Fibroblast of skin of abdomen (primary cell): ENCODE measurements around the gene CARD11.
"Not testable (repeated sequence)": the region's sequence is repeated elsewhere in the genome, so short reads cannot be mapped to it uniquely, and the experiment has no call there.

Source experiments
- DNase-seq: peaks from one replicate; pipeline ENCODE4 v3.0.0-alpha.2; 2013

The CARD11 gene

DNA sequence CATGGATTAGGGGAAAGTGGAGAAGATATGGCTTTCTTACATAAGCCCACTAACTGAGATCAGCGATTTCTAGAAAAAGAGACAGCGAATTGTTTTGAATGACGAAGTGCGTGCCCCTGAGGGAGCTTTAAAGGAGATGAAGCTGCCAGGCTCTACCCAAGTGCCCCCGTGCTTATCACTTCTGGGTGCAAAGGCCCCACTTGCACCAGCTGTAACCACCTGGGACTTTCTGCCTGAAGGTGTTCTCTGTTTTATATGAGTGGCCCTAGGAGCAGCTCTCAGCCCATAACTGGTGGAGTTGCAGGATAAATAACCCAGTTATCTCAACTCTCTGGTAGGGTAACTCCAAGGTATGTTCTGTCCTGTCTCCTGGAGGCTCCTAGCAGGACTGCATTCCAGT, 20.4 kb upstream of the CARD11 start:
- DNase-seq, result no peak

DNA sequence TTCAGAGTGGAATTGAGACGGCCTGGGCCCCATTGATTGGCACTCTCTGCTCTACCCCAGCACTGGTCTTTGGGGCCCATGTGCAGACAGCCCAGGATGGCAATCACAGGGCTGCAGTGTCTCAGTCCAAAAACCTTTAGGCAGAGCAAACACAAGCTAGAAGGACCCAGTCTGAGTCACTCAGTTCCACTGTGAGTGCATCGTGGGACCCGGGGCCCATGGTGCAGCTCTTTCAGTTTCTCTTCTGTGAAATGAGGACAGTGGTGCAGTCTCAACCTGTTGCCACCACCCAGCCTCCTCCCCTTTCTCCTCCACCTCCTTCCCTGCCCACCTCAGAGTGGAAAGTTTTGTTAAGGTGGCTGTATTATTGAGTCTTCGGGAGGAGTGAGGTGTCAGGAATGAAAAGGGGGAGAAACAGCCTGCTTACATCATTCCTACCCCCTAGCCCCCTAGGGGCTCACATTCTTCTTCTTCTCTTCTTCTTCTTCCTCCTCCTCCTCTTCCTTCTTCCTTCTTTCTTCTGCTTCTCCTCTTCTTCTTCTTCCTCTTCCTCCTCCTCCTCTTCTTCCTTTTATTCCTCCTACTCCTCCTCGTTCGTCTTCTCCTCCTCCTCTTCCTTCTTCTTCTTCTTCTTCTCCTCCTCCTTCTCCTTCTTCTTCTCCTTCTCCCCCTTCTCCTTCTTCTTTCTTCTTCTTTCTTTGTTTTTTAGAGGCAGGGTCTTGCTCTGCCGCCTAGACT, 19.5 kb upstream of the CARD11 start:
- no peak for DNase-seq

DNA sequence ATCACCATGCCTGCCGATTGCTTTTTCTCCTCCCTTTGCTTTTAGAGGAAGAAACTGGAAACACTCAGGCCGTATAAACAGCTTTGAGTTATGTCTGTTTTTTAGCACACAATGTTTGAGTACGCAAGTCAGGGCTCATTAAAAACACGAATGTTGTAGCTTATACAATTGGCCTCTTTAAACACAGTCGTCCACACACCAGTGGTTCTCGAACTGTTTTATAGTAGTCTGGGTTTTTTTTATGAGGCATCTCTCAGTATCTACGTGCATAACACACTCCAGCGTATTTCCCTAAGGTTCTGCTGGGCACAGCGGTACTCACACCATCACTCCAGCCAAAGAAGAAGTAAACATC, 13.4 kb upstream of the CARD11 start:
- no peak for DNase-seq

DNA sequence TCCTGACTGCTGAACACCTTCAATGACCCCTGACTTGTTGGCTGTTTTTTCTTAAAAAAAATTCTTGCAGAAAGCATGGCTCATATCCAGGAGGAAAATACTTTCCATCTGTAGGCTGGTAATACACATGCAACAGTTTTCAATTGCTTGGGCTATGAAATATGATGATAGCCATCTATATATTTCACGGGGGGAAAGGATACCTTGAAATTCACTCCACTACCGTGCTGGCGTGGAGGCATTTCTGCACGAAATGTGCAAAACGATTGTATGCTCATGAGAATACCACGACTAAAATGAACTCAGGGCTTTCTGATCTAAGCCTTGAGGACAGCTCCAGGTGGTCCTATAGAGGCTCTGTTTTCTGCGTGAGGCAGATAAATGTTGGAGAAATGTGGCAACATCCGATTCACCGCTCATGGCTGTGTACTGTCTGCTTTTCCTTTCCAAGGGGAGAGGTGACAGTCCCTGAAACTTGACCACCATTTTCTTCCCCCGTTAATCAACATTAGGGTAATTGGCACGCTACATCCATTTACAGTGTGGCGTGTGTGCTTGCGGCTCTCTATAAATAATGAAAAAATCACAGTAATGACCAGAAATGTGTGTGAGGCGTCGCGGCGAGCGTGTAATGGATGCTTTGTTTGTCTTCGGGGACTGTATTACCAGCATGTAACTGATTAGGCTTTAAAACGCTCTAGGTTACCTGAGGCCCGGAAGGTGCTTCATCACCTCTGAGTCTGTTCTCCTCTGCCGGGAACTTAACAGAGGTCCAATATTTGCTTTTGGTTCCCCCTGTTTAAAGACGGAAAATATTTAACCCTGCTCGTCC, 12.8 kb upstream of the CARD11 start:
- DNase-seq, result no peak

DNA sequence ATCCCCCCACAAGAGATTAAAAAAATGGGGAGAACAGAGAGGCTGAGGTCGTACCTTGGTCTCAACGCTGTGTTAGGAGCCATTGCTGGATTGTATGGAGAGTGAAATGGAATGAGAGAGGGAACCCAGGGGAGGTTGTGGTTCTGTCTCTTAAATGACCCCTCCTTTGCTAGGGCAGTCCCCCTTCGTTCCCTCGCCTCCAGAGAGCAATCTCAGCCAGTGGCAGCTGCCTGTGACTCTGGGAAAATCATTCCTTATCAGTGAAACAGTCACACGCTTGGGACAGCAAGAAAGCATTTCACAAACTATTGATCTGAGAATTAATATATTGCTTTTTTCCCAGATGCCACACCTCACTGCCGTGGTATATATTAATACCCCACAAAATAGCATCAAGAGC, 12.0 kb upstream of the CARD11 start:
- no peak for DNase-seq

DNA sequence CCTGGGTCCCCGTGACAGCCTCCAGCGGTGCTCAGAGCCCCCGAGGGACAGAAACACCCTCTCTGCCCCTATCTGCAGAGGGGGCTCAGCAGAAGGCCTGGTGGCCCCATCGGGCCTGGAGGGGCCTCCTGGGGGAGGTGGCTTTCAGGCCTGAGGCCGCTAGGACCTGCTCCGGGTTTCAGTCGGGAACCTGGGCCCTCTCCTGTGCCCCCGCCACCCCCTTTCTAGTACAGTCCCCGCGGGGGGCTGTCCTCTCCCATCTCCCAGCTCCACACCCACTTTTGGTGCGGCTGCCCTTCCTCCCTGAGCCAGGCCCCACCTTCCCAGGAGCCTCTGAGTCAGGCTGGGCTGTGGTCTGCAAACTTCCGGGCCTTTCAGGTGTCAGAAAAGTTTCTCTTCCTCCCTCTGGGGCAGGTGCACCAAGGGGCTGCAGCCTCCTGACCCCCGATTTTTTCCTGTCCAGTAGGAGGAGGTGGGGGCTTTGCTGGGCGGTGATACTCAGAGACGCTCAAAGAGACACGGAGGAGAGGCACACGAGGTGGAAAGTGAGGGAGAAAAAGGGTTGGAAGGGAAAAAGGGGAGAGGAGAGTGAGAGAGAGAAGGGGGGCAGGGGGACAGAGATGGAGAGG, 692 bp downstream of the CARD11 start:
- no peak for DNase-seq

DNA sequence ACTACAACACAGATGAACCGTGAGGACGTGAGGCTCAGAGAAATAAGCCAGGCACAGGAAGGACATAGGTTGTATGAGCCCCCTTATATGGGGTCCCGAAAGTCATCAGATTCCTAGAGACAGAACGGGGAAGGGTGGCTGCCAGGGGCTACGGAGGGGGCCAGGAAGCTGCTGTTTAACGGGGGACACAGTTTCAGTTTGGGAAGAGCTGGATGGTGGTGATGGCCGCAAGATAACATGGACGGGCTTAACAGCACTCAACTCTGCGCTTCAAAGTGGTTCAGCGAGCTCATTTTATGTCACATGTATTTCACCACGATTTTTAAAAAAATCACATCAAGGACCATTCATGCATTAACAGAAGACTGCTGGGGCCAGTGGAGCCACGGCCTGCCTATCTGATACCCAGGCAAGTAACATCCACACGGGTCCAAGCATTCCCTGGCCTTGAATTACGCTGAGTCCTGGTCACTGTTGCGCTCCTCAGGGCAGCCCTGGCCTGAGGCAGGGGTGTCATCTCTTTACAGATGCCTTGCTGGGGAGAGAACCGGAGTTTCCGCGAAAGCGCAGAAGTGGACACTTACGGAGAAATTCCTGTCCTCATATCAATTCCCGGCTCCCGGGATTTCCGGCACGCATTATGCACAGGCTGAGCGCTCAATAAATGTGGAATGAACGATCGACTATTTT, 1.5 kb downstream of the CARD11 start:
- no peak for DNase-seq

DNA sequence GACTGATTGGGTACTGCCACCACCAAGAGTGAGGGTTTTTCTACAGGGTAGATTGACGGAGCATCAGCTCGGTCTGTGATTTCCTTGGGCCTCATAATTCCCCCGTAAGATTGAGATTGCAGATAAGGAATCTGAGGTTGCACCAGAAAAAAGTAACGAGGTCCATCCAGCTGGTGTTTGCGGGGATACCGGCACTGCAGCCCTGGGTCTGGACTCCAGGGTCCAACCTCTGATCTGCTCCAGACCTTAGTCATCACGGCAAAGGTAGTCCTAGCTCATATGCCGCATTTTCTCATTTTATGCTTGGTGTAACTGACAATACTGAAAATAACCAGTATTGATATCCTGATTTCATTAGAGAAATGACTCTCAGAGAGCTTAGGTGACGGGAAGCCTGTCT, 3.9 kb downstream of the CARD11 start:
- DNase-seq, result no peak

DNA sequence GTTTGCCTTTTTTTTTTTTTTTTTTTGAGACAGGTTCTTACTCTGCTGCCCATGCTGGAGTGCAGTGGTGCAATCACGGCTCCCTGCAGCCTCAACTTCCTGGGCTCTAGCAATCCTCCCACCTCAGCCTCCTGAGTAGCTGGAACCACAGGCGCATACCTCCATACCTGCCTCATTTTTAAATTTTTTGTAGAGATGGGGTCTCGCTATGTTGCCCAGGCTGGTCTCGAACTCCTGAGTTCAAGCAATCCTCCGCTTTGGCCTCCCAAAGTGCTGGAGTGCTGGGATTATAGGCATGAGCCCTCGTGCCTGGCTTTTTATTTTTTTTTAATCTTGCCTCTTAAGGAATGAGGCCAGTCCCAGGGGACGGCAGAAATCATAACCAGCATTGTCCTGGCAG, 5.7 kb downstream of the CARD11 start:
- DNase-seq, result not testable (repeated sequence)

DNA sequence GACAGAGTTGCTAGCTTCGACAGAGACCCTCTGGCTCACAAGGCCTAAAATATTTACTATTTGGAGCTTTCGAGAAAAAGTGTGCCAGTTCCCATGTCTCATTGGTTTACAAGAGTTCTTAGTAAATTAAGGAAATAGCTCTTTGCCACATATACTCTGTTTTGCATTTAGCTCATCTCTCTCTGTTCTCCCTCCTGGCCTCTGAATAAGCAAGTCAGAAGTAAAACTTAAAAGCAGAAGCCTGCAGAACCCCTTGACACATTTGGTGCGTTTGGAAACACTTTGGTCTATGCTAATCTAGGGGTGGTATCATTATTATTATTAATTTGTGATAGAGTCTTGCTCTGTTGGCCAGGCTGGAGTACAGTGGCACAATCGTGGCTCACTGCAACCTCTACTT, 6.4 kb downstream of the CARD11 start:
- DNase-seq, result no peak

DNA sequence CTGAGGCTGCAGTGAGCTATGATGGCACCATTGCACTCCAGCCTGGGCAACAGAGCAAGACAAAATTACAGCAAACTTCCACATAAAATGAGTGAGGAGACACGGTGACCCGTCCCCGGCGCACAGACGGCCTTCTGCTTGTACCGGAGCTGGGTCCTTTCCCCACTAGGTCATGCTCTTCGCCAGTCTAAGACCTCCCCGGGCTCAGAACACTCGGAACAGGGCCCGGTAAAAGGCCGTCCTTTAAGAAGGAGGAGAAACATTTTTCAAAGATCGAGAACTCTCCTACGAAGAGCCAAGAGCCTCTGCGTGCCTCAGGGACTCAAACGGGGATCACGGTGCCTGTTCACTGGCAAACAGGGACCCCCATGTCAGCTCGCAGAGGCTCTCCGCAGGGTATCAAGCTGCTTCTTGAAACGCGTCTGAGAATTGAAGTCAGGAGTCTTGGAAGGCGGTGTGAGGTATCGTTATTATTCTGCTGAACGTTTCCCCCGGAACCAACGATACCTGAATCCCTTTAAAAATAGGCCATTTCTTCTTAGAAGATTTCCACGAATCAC, 9.0 kb downstream of the CARD11 start:
- DNase-seq, result no peak

DNA sequence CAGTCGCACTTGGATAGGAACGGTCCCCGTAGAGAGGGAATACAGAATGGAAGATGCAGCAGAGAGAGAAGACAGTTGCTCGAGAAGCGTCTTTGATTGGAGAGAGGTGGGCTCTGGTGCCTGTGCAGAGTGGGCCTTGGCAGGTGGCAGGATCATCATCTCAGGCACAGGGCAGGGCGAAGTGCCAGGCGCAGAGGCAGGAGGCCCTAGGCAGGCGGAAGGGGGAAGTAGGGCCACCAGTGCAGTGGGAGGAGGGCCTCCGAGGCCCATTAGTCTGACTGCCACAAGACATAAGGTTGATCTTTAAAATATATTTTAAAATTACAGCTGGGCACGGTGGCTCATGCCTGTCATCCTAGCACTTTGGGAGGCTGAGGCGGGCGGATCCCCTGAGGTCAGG, 10.1 kb downstream of the CARD11 start:
- DNase-seq, result no peak

DNA sequence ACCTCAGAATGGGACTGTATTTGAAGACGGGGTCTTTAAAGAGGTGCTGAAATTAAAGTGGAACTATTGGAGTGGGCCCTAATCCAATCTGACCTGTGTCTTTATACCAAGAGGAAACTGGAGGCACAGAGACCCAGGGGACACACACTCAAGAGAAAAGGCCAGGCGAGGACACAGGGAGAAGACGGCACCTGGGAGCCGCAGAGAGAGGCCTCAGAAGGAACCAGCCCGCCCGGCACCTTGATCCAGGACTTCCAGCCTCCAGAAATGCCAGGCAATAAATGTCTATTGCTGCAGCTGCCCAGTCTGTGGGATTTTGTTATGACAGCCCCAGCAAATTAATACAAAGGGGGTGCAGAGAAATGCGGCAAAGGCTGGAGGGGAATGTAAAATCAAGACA, 10.5 kb downstream of the CARD11 start:
- DNase-seq, result no peak

DNA sequence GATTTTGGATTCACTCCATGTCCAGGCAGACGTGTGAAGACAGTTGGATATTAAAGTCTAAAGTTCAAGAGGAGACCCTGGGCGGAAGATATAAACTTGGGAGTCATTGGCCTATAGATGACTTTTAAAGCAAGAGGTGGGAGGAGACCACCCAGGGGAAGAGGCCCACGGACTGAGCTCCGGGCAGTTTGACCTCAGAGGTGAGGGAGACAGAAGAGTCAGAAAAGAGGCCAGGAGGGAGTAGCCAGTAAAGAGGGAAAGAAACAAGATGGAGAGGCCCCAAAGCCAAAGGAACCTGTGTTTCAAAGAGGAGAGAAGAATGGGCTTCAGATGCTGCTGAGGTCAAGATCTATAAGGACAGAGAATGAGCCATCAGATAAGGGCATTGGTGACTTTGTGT, 11.4 kb downstream of the CARD11 start:
- no peak for DNase-seq

DNA sequence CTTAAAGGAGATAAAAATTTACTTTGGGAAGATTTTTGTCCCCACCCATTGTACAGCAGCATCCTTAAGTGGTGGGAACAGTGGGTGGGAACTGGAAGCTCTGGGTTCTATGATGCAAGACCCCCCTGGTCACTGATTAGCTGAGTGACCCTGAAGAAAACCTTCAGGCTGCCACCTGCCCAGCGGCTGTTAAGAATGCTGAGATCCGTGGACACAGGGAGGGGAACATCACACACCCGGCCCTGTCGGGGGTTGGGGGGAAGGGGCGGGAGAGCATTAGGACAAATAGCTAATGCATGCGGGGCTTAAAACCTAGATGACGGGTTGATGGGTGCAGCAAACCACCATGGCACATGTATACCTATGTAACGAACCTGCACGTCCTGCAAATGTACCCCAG, 14.5 kb downstream of the CARD11 start:
- DNase-seq, result no peak

DNA sequence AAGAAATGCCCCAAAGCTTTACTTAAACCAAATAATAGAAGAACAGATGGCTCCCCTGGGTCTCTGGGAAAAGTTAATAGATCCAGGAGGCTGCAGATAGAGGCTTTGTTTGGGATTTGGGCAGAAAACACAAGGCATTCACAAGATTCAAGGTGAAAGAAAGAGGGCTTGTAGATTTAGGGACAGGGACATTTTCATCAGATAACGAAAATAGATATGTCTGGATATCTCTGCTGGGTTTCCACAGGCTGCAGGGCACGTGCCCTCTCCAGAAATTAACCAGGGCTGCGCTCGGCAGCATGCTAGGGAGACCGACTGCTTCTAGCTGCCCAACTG, 14.9 kb downstream of the CARD11 start:
- DNase-seq, result no peak

DNA sequence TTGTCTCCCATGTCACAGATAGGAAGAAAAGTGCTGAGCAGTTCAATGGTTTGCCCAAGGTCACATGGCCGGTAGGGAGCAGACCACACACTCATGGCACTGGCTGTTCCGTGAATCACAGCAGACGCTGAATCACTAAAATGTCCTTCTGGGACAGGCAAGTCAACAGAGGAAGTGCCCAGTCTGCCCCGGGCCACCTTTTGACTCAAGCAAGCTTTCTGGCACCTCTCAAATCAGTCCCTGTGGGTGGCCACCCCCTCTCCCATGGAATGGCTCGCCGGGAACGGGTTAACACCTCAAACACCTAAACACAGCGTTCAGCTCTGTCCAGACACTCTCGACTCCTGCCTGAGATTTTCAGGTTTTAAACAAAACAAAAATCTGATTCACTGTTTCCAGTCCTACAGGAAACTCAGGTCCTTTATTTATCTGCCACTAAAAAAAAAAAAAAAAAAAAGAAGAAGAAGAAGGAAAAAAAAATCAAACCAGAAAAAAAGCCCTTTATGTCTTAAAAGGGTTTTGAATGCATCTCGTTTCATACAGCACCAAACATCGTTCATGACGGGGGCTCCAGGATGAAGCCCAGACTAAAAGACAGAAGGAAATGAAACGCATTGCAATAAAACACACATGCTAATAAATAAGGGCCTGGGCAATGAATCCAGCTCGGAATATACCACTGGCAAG, 15.5 kb downstream of the CARD11 start:
- DNase-seq, result peak; percentile 6

DNA sequence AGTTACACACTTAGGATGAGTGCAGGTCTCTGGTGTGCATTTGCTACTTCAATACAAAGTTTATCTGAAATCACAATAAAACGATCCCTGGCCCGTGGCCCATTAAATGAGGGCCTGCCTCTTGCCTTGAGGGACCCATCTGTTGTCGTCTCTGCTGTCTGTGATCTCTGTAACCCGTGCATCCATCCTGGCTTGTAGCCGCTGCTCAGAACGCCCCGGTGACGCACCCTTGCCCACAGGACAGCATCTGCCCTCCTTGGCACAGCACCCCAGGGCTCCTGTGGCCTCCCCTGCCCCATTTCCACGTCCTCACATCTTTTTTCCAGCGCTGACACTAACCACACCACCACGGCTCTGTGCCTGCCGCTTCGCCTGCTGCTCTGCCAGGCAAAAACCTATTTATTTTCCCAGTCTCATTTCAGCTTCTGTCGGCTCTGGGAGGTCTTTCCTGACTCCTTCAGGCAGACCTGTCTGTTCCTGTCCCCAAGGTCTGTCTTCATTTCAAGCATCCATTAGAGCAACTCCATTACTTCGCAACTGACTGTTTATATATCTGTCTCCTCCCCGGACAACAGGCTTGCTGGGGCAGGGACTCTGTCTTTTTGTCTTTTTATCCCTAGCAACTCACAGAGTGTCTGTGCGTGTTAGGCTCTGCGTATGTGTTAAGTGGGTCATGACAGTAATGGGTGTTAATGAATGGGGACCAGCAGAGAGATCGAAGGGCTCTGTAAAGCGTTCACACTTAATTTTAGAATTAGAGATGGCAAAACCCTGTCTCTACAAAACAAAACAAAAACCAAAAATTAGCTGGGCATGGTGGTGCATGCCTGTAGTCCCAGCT, 16.4 kb downstream of the CARD11 start:
- no peak for DNase-seq

DNA sequence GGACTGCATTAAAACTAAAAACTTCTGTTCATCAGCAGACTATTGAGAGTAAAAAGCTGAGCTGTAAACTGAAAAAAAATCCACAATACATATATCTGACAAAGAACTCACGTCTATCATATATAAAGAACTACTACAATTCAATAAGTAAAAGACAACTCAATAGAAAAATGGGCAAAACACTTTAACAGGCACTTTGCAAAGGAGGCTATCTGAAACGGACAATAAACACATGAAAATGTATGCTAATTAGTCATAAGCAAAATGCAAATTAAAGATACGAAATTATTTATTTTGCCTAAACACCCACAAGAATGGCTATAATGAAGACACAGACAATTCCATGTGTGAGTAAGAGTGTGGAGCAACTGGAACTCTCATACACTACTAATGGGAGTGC, 18.1 kb downstream of the CARD11 start:
- DNase-seq, result no peak

DNA sequence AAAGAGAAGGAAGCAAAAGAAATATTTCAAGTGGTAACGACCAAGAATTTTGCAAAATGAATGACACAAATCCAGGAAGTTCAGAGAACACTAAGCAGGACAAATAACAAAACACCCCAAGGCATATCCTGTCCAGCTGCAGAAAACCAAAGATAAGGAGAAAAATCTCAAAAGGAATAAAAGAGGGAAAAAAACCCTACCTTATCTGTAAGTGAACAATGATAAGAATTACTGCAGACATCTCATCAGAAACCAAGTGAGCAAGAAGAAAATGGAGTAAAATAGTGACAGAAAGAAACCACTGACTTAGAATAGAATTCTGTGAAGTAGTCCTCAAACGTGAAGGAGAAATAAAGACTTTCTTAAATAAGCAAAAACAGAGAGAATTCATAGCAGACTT, 21.8 kb downstream of the CARD11 start:
- DNase-seq, result no peak

DNA sequence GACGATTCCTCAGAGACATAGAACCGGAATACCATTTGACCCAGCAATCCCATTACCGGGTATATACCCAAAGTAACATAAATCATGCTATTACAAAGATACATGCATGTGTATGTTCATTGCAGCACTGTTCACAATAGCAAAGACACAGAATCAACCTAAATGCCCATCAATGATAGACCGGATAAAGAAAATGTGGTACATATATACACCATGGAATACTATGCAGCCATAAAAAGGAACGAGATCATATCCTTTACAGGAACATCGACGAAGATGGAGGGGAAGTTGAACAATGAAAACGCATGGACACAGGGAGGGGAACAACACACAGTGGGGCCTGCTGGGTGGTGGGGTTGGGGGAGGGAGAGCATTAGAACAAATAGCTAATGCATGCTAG, 22.4 kb downstream of the CARD11 start:
- DNase-seq, result not testable (repeated sequence)

DNA sequence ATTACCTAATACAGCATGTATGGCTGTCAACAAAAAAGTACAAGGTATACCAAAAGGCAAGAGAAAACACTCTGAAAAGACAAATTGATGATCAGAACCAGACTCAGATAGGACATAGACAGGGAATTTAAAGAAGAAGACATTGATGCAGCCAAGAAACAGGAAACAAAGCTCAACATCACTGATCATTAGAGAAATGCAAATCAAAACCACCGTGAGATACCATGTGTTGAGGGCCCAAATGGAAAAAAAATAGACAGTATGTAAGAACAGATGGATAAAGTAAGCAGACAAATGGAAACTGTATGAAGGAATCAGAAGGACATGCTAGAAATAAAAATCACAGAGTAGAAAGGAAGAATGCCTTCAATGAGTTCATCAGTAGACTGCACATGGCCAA, 23.3 kb downstream of the CARD11 start:
- DNase-seq, result no peak
